Fibroblast of mammary gland (primary cell): ENCODE results near the gene CXCR4.

Source experiments
- DNase-seq: peaks from one replicate; pipeline ENCODE4 v3.0.0-alpha.2; 2010; ENCODE audit warnings: low read depth
- H3K4me3 ChIP-seq: 2 replicates; pipeline ENCODE4 v1.5.1; 2011; ENCODE audit warnings: low read depth, mild to moderate bottlenecking, low read length, moderate library complexity; ENCODE audit not compliant: control insufficient read depth
- TF ChIP-seq, protein P1 (sequence below): conservative IDR thresholded peaks from 2 replicates; pipeline ENCODE4 v1.5.1; 2011; ENCODE audit warnings: low read depth, low read length, inconsistent platforms; ENCODE audit not compliant: control insufficient read depth, insufficient read depth

CXCR4 gene

DNA sequence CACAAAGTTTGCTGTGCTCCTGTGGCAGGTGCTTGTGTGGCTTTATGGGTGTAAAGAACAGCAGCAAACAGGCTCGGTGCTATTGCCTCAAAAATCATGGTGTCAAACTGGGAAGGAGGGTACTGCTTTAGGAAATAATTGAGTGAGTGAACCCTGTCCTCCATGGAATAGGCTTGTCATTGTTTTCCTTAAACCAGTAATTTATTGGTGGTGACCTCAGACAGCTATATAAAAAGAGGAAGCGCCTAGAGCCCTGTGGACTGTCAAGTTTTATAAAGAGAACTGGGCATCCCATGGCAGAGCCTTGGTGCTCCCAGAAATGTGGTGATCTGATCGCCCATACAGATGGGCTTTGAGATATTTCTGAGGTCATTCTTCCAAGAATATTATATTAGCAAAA, 4.7 kb upstream of the CXCR4 start:
- DNase-seq: no peak
- no peak overlapping the region for H3K4me3 ChIP-seq

DNA sequence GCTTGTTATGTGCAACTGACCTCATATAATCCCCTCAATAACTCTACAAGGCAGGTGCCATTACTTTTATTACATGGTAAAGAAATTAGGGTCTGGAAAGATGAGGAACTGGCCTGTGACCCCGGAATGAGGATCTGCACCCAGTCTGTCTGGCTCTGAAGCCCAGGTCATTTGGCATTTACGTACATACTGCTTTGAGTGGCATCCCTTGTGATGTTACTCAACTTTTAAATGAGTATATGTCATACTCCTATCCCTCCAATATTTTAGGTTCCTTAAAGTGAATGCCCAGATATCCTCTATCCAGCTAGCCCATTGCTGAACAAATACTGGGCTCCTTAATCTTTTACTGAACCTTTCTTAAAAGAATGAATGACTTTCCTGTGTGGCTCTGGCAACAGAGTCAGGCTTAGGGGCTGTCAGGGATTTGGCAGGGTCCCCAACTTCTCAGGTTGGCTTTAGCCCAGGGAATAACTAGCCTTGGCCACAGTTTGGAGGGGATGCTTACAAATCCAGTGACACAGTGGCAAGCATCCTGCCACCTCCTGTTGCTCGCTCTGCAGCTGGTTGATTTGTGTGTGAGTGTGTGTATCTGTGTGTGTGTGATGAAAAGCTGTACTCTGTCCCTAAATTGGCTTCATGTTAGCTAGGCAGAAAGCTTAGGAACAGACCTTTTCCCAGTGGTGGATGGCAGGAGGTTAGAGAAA, 3.4 kb upstream of the CXCR4 start:
- TF ChIP-seq, protein P1, sequence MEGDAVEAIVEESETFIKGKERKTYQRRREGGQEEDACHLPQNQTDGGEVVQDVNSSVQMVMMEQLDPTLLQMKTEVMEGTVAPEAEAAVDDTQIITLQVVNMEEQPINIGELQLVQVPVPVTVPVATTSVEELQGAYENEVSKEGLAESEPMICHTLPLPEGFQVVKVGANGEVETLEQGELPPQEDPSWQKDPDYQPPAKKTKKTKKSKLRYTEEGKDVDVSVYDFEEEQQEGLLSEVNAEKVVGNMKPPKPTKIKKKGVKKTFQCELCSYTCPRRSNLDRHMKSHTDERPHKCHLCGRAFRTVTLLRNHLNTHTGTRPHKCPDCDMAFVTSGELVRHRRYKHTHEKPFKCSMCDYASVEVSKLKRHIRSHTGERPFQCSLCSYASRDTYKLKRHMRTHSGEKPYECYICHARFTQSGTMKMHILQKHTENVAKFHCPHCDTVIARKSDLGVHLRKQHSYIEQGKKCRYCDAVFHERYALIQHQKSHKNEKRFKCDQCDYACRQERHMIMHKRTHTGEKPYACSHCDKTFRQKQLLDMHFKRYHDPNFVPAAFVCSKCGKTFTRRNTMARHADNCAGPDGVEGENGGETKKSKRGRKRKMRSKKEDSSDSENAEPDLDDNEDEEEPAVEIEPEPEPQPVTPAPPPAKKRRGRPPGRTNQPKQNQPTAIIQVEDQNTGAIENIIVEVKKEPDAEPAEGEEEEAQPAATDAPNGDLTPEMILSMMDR: no peak
- H3K4me3 ChIP-seq: no peak overlapping the region
- DNase-seq: no peak

More for the DNA sequence above, 4.7 kb upstream of the CXCR4 start:
- TF ChIP-seq, protein P1: no peak

DNA sequence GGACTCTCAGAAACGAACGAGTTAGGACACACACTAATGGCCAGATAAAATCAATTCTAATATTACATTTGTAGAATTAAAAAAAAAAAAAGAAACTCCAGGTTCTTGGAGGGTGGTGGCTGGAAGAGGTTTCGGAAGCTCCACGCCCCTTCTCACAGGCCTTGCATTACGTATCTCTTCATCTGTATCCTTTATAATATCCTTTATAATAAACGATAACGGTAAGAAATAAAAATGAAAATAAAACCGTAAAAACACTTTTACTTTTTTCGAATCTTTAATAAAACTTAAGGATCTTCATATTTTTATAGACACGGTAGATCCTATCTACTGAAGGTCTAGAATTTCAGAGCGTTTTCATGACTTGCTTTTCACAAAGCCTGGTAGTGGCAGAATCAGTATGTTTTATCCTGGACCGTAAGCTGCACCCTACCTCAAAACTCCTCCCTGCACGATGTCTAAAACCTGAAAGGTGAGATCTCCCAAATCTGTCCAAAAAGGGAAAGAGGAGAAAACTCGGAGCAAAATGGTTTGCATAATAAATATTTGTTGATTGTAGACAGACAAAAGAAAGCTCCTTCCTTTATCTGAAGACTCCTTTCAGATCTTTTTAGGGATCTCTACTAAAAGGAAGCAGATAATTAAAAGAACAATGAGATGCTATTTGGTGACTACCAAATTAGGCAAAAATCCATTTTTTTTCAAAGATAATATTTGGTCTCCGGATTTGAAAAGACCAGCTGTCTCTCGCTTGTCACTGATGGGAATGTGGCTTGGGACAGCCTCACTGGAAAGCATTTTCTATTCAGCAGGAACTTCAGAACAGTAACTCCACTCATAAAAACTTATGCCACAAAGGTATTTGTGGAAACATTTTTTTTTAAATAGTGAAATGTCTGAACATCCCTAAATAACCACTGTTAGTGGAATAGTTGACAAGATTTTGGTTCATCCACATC, 2.0 kb upstream of the CXCR4 start:
- TF ChIP-seq, protein P1: no peak
- no peak overlapping the region for H3K4me3 ChIP-seq
- no peak for DNase-seq

DNA sequence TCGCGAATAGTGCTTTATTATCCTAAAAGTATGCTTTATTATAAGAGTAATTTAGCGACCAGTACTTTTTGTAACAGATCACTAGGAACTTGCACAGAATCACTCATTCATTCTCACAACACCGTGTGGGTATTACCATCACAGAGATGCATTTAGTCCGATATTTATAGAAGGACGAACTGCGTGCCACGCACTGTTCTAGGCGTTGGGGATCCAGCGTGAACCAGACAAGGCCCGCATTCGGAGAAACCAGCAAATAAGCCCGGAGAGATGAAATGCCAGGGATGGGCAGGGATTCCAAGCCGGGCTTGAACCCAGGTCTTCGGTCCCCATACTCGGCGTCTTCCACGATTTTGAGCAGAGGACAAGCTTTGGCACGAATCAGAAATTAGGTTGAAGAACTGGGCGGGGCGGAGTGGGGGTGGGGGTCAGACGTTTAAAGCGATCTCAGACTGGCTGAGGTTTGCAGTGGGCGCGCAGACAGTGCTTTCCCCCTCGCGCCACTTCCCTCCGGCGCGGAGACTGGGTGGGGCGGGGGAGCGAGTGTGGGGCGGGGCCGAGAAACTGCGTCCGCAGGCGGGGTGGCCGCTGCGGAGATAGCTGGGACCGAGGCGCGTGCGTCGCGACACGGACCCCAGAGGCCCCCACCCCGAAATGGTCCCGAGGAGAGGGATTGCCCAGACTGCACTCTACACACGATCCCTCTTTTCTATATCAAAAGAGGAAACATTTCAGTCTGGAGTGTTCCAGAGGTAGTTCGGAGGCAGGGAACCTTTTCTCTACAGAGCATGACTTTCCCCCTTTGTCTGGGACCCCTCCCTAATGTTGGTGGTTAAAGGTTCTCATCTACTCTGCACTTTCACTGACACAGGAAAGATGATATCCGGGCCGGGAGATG, 1.1 kb upstream of the CXCR4 start:
- DNase-seq: no peak
- H3K4me3 ChIP-seq: no peak overlapping the region
- TF ChIP-seq, protein P1: no peak

DNA sequence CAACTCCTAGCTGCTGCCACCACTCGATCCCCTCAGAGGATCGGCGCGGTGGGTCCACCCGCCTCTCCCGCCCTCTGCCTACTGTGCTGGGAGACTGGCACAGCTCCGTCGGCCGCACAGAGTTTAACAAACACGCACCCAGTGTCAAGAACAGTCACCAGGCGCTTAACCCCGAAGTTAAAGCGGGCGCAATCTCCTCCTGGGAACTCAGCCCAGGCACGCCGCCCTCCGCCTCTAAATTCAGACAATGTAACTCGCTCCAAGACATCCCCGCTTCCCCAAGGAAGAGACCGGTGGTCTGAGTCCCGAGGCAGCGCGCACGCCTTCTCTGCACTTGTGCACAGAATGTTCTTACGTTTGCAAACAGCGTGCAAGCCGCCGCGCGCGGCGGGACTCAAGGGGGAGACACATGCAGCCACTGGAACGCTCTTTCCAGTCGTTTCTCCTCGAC, 533 bp downstream of the CXCR4 start:
- H3K4me3 ChIP-seq: no peak overlapping the region
- peak; percentile 25 for DNase-seq
- TF ChIP-seq, protein P1: no peak

DNA sequence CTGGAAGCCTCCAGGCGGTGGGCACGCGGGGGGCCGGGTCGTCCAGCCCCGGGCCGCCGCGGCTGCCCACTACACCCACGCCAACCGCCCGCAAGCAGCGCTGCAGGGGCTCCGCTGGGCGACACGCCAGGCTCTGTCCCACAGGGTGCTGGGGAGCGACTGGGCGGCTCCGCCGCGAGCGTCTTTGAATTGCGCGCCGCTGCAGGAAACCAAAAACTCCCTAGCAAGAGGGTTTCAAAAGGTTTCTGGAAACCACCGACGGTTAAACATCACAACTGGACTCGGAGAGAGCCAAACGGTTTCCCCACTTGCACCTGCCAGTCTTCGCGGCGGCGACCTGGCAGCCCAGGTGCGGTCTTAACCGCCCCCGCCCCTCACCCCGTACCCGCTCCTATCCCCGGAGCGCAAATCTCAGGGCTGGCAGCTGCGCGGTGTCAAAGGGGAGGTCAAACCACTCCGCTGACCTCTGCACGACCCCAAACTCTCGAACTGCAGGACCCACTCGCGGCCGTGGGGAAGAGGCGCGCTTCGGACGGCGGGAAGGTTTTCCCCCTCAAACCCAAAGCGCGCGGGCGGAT, 1.0 kb downstream of the CXCR4 start:
- DNase-seq: no peak
- no peak overlapping the region for H3K4me3 ChIP-seq
- TF ChIP-seq, protein P1: no peak
